OCI-LY7 (cell line): ENCODE results near the gene MMD. TPM values are rescaled to one million over a fixed set of nuclear protein-coding genes. Genes with fewer than 3 reads are reported as not detected.
"Not testable (repeated sequence)": the region's sequence is repeated elsewhere in the genome, so short reads cannot be mapped to it uniquely, and the experiment has no call there.

ENCODE experiments used
- BruUV-seq: library from RNA; stranded (reverse); fragments of 400-500 nt; replicated peaks from 2 replicates; lab custom pipeline; 2021; lab: Mats Ljungman, UMichigan
- CTCF ChIA-PET: fragments of 300-600 bp; sonication (Branson Sonifier 250); formaldehyde crosslinking; loops from one replicate; lab custom pipeline; 2022; ENCODE audit warnings: antibody characterized with exemption; ENCODE audit not compliant: unreplicated experiment; lab: Charles Lee
- POLR2A ChIA-PET: fragments of 300-600 bp; sonication (Branson Sonifier 250); formaldehyde crosslinking; loops from one replicate; lab custom pipeline; 2022; ENCODE audit warnings: antibody characterized with exemption; lab: Charles Lee
- DNase-seq: peaks from one replicate; pipeline ENCODE4 v3.0.0-alpha.2; 2015; ENCODE audit warnings: low spot score
- H2AFZ ChIP-seq: fragments of 200-600 bp; sonication (generic), shearing (Covaris generic); 2 replicates; pipeline ENCODE4 v1.6.1; 2014; ENCODE audit warnings: mild to moderate bottlenecking, antibody characterized with exemption, low read length, moderate library complexity
- H3K27ac ChIP-seq: fragments of 200-600 bp; sonication (generic); 2 replicates; pipeline ENCODE4 v1.5.1; 2014; ENCODE audit warnings: mixed run types, low read depth, mild to moderate bottlenecking, moderate library complexity, low read length, inconsistent platforms; ENCODE audit not compliant: poor library complexity, severe bottlenecking
- H3K36me3 ChIP-seq: fragments of 200-600 bp; sonication (generic); 2 replicates; pipeline ENCODE4 v1.6.1; 2014; ENCODE audit warnings: mild to moderate bottlenecking, antibody characterized with exemption, low read length, moderate library complexity, mixed read lengths; ENCODE audit not compliant: insufficient read depth
- H3K4me1 ChIP-seq: fragments of 200-600 bp; sonication (generic); 2 replicates; pipeline ENCODE4 v1.5.1; 2014; ENCODE audit warnings: mild to moderate bottlenecking, low read length; ENCODE audit not compliant: insufficient read depth, poor library complexity, severe bottlenecking
- H3K4me2 ChIP-seq: fragments of 200-600 bp; sonication (generic); 2 replicates; pipeline ENCODE4 v1.6.1; 2014; ENCODE audit warnings: mild to moderate bottlenecking, low read length
- H3K4me3 ChIP-seq: fragments of 200-600 bp; sonication (generic); 2 replicates; pipeline ENCODE4 v1.5.1; 2014; ENCODE audit warnings: mild to moderate bottlenecking, low read depth, low read length; ENCODE audit not compliant: poor library complexity, severe bottlenecking
- H3K79me2 ChIP-seq: fragments of 200-600 bp; sonication (generic); 2 replicates; pipeline ENCODE4 v1.6.1; 2016; ENCODE audit warnings: low read depth, mild to moderate bottlenecking, low read length, moderate library complexity, mixed read lengths; ENCODE audit not compliant: insufficient read depth
- H3K9me2 ChIP-seq: fragments of 200-600 bp; sonication (generic); 2 replicates; pipeline ENCODE4 v1.6.1; 2016; ENCODE audit warnings: mild to moderate bottlenecking, low read length, mixed read lengths; ENCODE audit not compliant: insufficient read depth
- H3K9me3 ChIP-seq: fragments of 200-600 bp; sonication (generic); 2 replicates; pipeline ENCODE4 v1.6.1; 2014; ENCODE audit warnings: mild to moderate bottlenecking, mixed run types, low read length, mixed read lengths
- H4K20me1 ChIP-seq: fragments of 200-600 bp; sonication (generic); 2 replicates; pipeline ENCODE4 v1.6.1; 2014; ENCODE audit warnings: mild to moderate bottlenecking, antibody characterized with exemption, low read length, moderate library complexity, mixed read lengths; ENCODE audit not compliant: insufficient read depth
- CTCF ChIP-seq: fragments of 200-600 bp; sonication (generic); conservative IDR thresholded peaks from 2 replicates; pipeline ENCODE4 v1.5.1; 2014; ENCODE audit warnings: mild to moderate bottlenecking, antibody characterized with exemption, low read length, moderate library complexity, mixed read lengths
- EZH2phosphoT487 ChIP-seq: fragments of 200-600 bp; sonication (generic); IDR thresholded peaks from 2 replicates; pipeline ENCODE4 v1.6.1; 2018; ENCODE audit warnings: low read depth, borderline replicate concordance, mild to moderate bottlenecking, mixed run types, antibody characterized with exemption, low read length, moderate library complexity, mixed read lengths
- intact Hi-C: fragments of 100-400 bp; cut with micrococcal nuclease; formaldehyde crosslinking; loops from one replicate; pipeline ENCODE4 v1.10.0; 2022; ENCODE audit not compliant: unreplicated experiment
- total RNA-seq, 2 experiments: library from RNA; depleted of rRNA in 1 of 2; stranded (reverse); fragments of >200 nt in 1 of 2; shearing (Covaris generic) in 1 of 2; gene quantifications; 2 replicates each; pipeline ENCODE4 v1.2.3, GENCODE V29; 2014 to 2022

MMD gene
- total RNA-seq, 2 experiments from 2014 or later: 42.7 to 43.8 TPM

GRCh38 chr17:55407641-55408566 is 13.7 kb downstream of the MMD start:
- TF ChIP-seq EZH2phosphoT487 (no peak), CTCF (no peak)
- Histone ChIP-seq H3K4me3 (no peak overlapping the region), H4K20me1 (no peaks in the 10 kb centered on the region), H3K4me1 (peaks cover 6% of the 10 kb centered on the region), H2AFZ (no peak overlapping the region), H3K79me2 (no peaks in the 10 kb centered on the region), H3K4me2 (no peak overlapping the region), H3K9me2 (no peaks in the 10 kb centered on the region), H3K9me3 (no peaks in the 10 kb centered on the region), H3K27ac (no peak overlapping the region), H3K36me3 (peaks cover 97% of the 10 kb centered on the region)
- BruUV-seq: no TSS peak
- CTCF ChIA-PET: no interaction called here
- no peak for DNase-seq
- POLR2A ChIA-PET: interaction anchor here (0.6 kb wide), 1 partner anchor 134 kb away, joined by 3 read pairs; no protein-coding TSS in a partner anchor
- intact Hi-C loops: no loop called here

GRCh38 chr17:55405600-55405999 is 16.0 kb downstream of the MMD start:
- no peak overlapping the region for H3K4me2 ChIP-seq
- peaks cover 96% of the 10 kb centered on the region for H3K36me3 ChIP-seq
- H3K4me3 ChIP-seq: no peak overlapping the region
- POLR2A ChIA-PET: interaction anchor here (0.6 to 1.4 kb wide), 4 partner anchors 12 to 663 kb away, joined by 3 read pairs; no protein-coding TSS in a partner anchor
- H3K27ac ChIP-seq: no peak overlapping the region
- no peaks in the 10 kb centered on the region for H4K20me1 ChIP-seq
- H2AFZ ChIP-seq: no peak overlapping the region
- BruUV-seq: TSS peak; percentile 25
- DNase-seq: no peak
- no peaks in the 10 kb centered on the region for H3K79me2 ChIP-seq
- TF ChIP-seq CTCF (no peak), EZH2phosphoT487 (no peak)
- no peaks in the 10 kb centered on the region for H3K9me3 ChIP-seq
- CTCF ChIA-PET: no interaction called here
- no peaks in the 10 kb centered on the region for H3K9me2 ChIP-seq
- H3K4me1 ChIP-seq: peaks cover 6% of the 10 kb centered on the region
- intact Hi-C loops: no loop called here

GRCh38 chr17:55404197-55404596 is 17.4 kb downstream of the MMD start:
- CTCF ChIA-PET, H4K20me1 ChIP-seq, H3K4me3 ChIP-seq, H3K9me3 ChIP-seq, H3K4me2 ChIP-seq, POLR2A ChIA-PET, H3K27ac ChIP-seq, H3K9me2 ChIP-seq, DNase-seq, H2AFZ ChIP-seq, H3K4me1 ChIP-seq, BruUV-seq, H3K79me2 ChIP-seq: not testable (repeated sequence)
- H3K36me3 ChIP-seq: peaks cover 96% of the 10 kb centered on the region
- intact Hi-C loops: loop anchor here (5.0 kb wide), 1 partner anchor 108 kb away; the partner anchor contains the start of gene SMIM36
